ENCODE measurements around the gene ARL10. TPM values are rescaled to one million over a fixed set of nuclear protein-coding genes. Genes with fewer than 3 reads are reported as not detected.
A peak's percentile ranks its signal among the peaks of the same experiment; 100 is the strongest.

Gene ARL10
- total and polyA plus RNA-seq, 2 donors (not counting 1 experiment from before 2014, with no cell fraction given): 13.1 to 27.9 TPM

GRCh38 chr5:176384991-176385390 is 19.7 kb downstream of the ARL10 start:
- peaks cover 34% of the 10 kb centered on the region for H3K79me2 ChIP-seq (ENCODE audit: control insufficient read depth, insufficient read depth, low read length)
- peaks cover 9% of the 10 kb centered on the region for H4K20me1 ChIP-seq (ENCODE audit: control insufficient read depth, insufficient read depth, low read length, poor library complexity, severe bottlenecking)
- intact Hi-C loops (cut with micrococcal nuclease): loop anchor here (5.0 to 10.0 kb wide), 2 partner anchors 150 to 622 kb away; partner anchors contain the start of genes SIMC1 and UIMC1
- no peak overlapping the region for H3K4me3 Mint-ChIP-seq
- no peaks in the 10 kb centered on the region for H3K27me3 Mint-ChIP-seq
- ChIA-PET CTCF (no interaction called here), POLR2A (no interaction called here)
- H3K4me2 ChIP-seq (replicated peaks; ENCODE audit: low read depth, low read length, poor library complexity, severe bottlenecking): no peak overlapping the region
- H3K4me1 ChIP-seq (ENCODE audit: control insufficient read depth in 2 of 2, insufficient read depth in 2 of 2, low read length in 2 of 2): peaks cover 21 to 30% of the 10 kb centered on the region in 2 donors
- TF ChIP-seq EZH2 (IDR thresholded peaks at IDR 0.05; ENCODE audit: borderline replicate concordance, insufficient read depth, low read depth, low read length, poor library complexity, severe bottlenecking) (no peak), CTCF (IDR thresholded peaks at IDR 0.05) (no peak)
- DNase-seq (no peak), ATAC-seq (ENCODE audit: low read depth) (no peak)
- no peak overlapping the region for H3K27ac ChIP-seq (ENCODE audit: low read length in 2 of 2)
- H3K9me3 ChIP-seq (ENCODE audit: control extremely low read depth in 1 of 3, control insufficient read depth in 2 of 3, insufficient read depth in 1 of 3, low read length in 2 of 3): no peaks in the 10 kb centered on the region
- no peak overlapping the region for H3K27ac Mint-ChIP-seq
- H3K4me3 ChIP-seq (ENCODE audit: control extremely low read depth in 1 of 5, extremely low read depth in 1 of 5, insufficient read depth in 1 of 5, low read depth in 2 of 5, low read length in 4 of 5): no peak overlapping the region
- WGBS (ENCODE audit: insufficient coverage): 97% methylated on average over 10 of the region's 12 CpGs
- H3K36me3 ChIP-seq (replicated peaks in 1 of 2; ENCODE audit: control extremely low read depth in 1 of 2, control insufficient read depth in 1 of 2, extremely low read depth in 1 of 2, insufficient read depth in 2 of 2, low read length in 1 of 2): peaks cover 5 to 56% of the 10 kb centered on the region in 2 experiments
- H3K9me3 Mint-ChIP-seq (ENCODE audit: insufficient read depth): no peaks in the 10 kb centered on the region
- H3K27me3 ChIP-seq (replicated peaks in 1 of 4; ENCODE audit: control extremely low read depth in 1 of 4, control insufficient read depth in 3 of 4, insufficient read depth in 4 of 4, low read length in 3 of 4): no peaks in the 10 kb centered on the region
- no peak overlapping the region for H3K9ac ChIP-seq (ENCODE audit: low read length)
- H3K4me1 Mint-ChIP-seq: peaks cover 29% of the 10 kb centered on the region
- H2AFZ ChIP-seq (ENCODE audit: insufficient read depth, low read depth, low read length, poor library complexity, severe bottlenecking): no peak overlapping the region

GRCh38 chr5:176386491-176386890 is 21.2 kb downstream of the ARL10 start:
- POLR2A ChIA-PET: interaction anchor here (1.4 kb wide), 1 partner anchor 151 kb away, joined by 3 read pairs; the partner anchor contains the start of gene RNF44
- H3K4me3 ChIP-seq (ENCODE audit: control extremely low read depth in 1 of 5, extremely low read depth in 1 of 5, insufficient read depth in 1 of 5, low read depth in 2 of 5, low read length in 4 of 5): no peak overlapping the region
- no peak for ATAC-seq (ENCODE audit: low read depth)

More at GRCh38 chr5:176386491-176386890, 21.2 kb downstream of the ARL10 start:
- intact Hi-C loops (cut with micrococcal nuclease): loop anchor here (5.0 to 10.0 kb wide), 2 partner anchors 152 to 621 kb away; partner anchors contain the start of genes SIMC1 and UIMC1
- Histone ChIP-seq H3K4me2 (replicated peaks; ENCODE audit: low read depth, low read length, poor library complexity, severe bottlenecking) (no peak overlapping the region), H2AFZ (ENCODE audit: insufficient read depth, low read depth, low read length, poor library complexity, severe bottlenecking) (no peak overlapping the region), H3K9ac (ENCODE audit: low read length) (no peak overlapping the region), H3K79me2 (ENCODE audit: control insufficient read depth, insufficient read depth, low read length) (peaks cover 38% of the 10 kb centered on the region), H3K4me1 (ENCODE audit: control insufficient read depth in 2 of 2, insufficient read depth in 2 of 2, low read length in 2 of 2) (peaks cover 19 to 29% of the 10 kb centered on the region in 2 donors), H3K27ac (ENCODE audit: low read length in 2 of 2) (no peak overlapping the region), H3K36me3 (replicated peaks in 1 of 2; ENCODE audit: control extremely low read depth in 1 of 2, control insufficient read depth in 1 of 2, extremely low read depth in 1 of 2, insufficient read depth in 2 of 2, low read length in 1 of 2) (peaks cover 5 to 51% of the 10 kb centered on the region in 2 experiments), H3K27me3 (replicated peaks in 1 of 4; ENCODE audit: control extremely low read depth in 1 of 4, control insufficient read depth in 3 of 4, insufficient read depth in 4 of 4, low read length in 3 of 4) (no peaks in the 10 kb centered on the region), H4K20me1 (ENCODE audit: control insufficient read depth, insufficient read depth, low read length, poor library complexity, severe bottlenecking) (peaks cover 9% of the 10 kb centered on the region), H3K9me3 (ENCODE audit: control extremely low read depth in 1 of 3, control insufficient read depth in 2 of 3, insufficient read depth in 1 of 3, low read length in 2 of 3) (no peaks in the 10 kb centered on the region)
- CTCF ChIA-PET: no interaction called here
- no CpG with 5 or more reads among the region's 1 CpG for WGBS (ENCODE audit: insufficient coverage)
- Mint-ChIP-seq H3K4me1 (peaks cover 26% of the 10 kb centered on the region), H3K4me3 (peak overlapping the region; percentile 70), H3K27ac (peak overlapping the region; percentile 56), H3K9me3 (ENCODE audit: insufficient read depth) (no peaks in the 10 kb centered on the region), H3K27me3 (no peaks in the 10 kb centered on the region)
- no peak for TF ChIP-seq EZH2 (IDR thresholded peaks at IDR 0.05; ENCODE audit: borderline replicate concordance, insufficient read depth, low read depth, low read length, poor library complexity, severe bottlenecking)
- no peak for TF ChIP-seq CTCF (IDR thresholded peaks at IDR 0.05)
- no peak for DNase-seq
